Activated T-helper 17 cell treated with anti-CD3 and anti-CD28 coated beads, Interleukin-2, amount 50 U/mL, for 72 hours (primary cell): ENCODE data around the gene GHR. TPM values are rescaled to one million over a fixed set of nuclear protein-coding genes. Genes with fewer than 3 reads are reported as not detected.

Source experiments
- ATAC-seq: fragments of 150-1000 bp; cut with Tn5 transposase; replicated peaks from 2 replicates; pipeline ENCODE4 v1.10.0; 2021; ENCODE audit warnings: mild to moderate bottlenecking, moderate library complexity
- H3K27ac Mint-ChIP-seq: one replicate; pipeline ENCODE4 v1.8.0; 2022; ENCODE audit warnings: mixed read lengths
- H3K27me3 Mint-ChIP-seq: one replicate; pipeline ENCODE4 v1.8.0; 2022; ENCODE audit warnings: mixed read lengths
- H3K36me3 Mint-ChIP-seq: one replicate; pipeline ENCODE4 v1.8.0; 2022; ENCODE audit warnings: low read depth, mild to moderate bottlenecking, mixed read lengths
- H3K4me1 Mint-ChIP-seq: one replicate; pipeline ENCODE4 v1.8.0; 2022; ENCODE audit warnings: mixed read lengths
- H3K4me3 Mint-ChIP-seq: one replicate; pipeline ENCODE4 v1.8.0; 2022; ENCODE audit warnings: mild to moderate bottlenecking, mixed read lengths
- H3K9me3 Mint-ChIP-seq: one replicate; pipeline ENCODE4 v1.8.0; 2022; ENCODE audit warnings: mixed read lengths
- total RNA-seq, 2 donors: library from RNA; stranded (reverse); gene quantifications; one replicate each; pipeline ENCODE4 v1.2.3, GENCODE V29; 2022

The GHR gene
- total RNA-seq, 2 donors from 2014 or later = not detected

GRCh38 chr5:42516282-42517042 lies 93.2 kb downstream of the GHR start:
- ATAC-seq = no peak
- Mint-ChIP-seq H3K36me3 (no peaks in the 10 kb centered on the region), H3K27me3 (peaks cover 3% of the 10 kb centered on the region), H3K4me3 (no peak overlapping the region), H3K27ac (no peak overlapping the region), H3K4me1 (no peaks in the 10 kb centered on the region), H3K9me3 (no peaks in the 10 kb centered on the region)

- H3K4me1 Mint-ChIP-seq = no peaks in the 10 kb centered on the region
- H3K36me3 Mint-ChIP-seq = no peaks in the 10 kb centered on the region
Observed at GRCh38 chr5:42517164-42517563, 93.9 kb downstream of the GHR start.

GRCh38 chr5:42518595-42519221 lies 95.5 kb downstream of the GHR start:
- Mint-ChIP-seq H3K4me3 (no peak overlapping the region), H3K4me1 (no peaks in the 10 kb centered on the region), H3K27me3 (no peaks in the 10 kb centered on the region), H3K27ac (no peak overlapping the region), H3K36me3 (no peaks in the 10 kb centered on the region), H3K9me3 (no peaks in the 10 kb centered on the region)
- no peak for ATAC-seq

More at GRCh38 chr5:42517164-42517563, 93.9 kb downstream of the GHR start:
- Mint-ChIP-seq H3K27me3 (no peaks in the 10 kb centered on the region), H3K27ac (no peak overlapping the region), H3K9me3 (no peaks in the 10 kb centered on the region), H3K4me3 (no peak overlapping the region)
- no peak for ATAC-seq

GRCh38 chr5:42520203-42520602 lies 97.0 kb downstream of the GHR start:
- Mint-ChIP-seq H3K36me3 (no peaks in the 10 kb centered on the region), H3K4me1 (no peaks in the 10 kb centered on the region), H3K9me3 (no peaks in the 10 kb centered on the region), H3K27me3 (no peaks in the 10 kb centered on the region), H3K4me3 (no peak overlapping the region), H3K27ac (no peak overlapping the region)
- ATAC-seq = no peak

GRCh38 chr5:42520957-42521356 lies 97.7 kb downstream of the GHR start:
- no peaks in the 10 kb centered on the region for H3K27me3 Mint-ChIP-seq
- no peaks in the 10 kb centered on the region for H3K36me3 Mint-ChIP-seq
- no peaks in the 10 kb centered on the region for H3K4me1 Mint-ChIP-seq
- no peak overlapping the region for H3K4me3 Mint-ChIP-seq
- no peak overlapping the region for H3K27ac Mint-ChIP-seq
- H3K9me3 Mint-ChIP-seq = no peaks in the 10 kb centered on the region
- no peak for ATAC-seq

GRCh38 chr5:42521406-42521805 lies 98.2 kb downstream of the GHR start:
- H3K27me3 Mint-ChIP-seq = no peaks in the 10 kb centered on the region
- H3K36me3 Mint-ChIP-seq = no peaks in the 10 kb centered on the region
- H3K4me1 Mint-ChIP-seq = no peaks in the 10 kb centered on the region
- ATAC-seq = no peak
- H3K9me3 Mint-ChIP-seq = no peaks in the 10 kb centered on the region
- no peak overlapping the region for H3K27ac Mint-ChIP-seq
- no peak overlapping the region for H3K4me3 Mint-ChIP-seq

GRCh38 chr5:42522783-42523182 lies 99.5 kb downstream of the GHR start:
- no peak overlapping the region for H3K27ac Mint-ChIP-seq
- H3K36me3 Mint-ChIP-seq = no peaks in the 10 kb centered on the region
- ATAC-seq = no peak
- H3K4me3 Mint-ChIP-seq = no peak overlapping the region
- H3K9me3 Mint-ChIP-seq = no peaks in the 10 kb centered on the region
- H3K27me3 Mint-ChIP-seq = no peaks in the 10 kb centered on the region
- H3K4me1 Mint-ChIP-seq = no peaks in the 10 kb centered on the region

- ATAC-seq = no peak
- H3K4me3 Mint-ChIP-seq = no peak overlapping the region
- H3K27me3 Mint-ChIP-seq = no peaks in the 10 kb centered on the region
- H3K27ac Mint-ChIP-seq = no peak overlapping the region
- no peaks in the 10 kb centered on the region for H3K9me3 Mint-ChIP-seq
- no peaks in the 10 kb centered on the region for H3K36me3 Mint-ChIP-seq
- H3K4me1 Mint-ChIP-seq = no peaks in the 10 kb centered on the region
Observed at GRCh38 chr5:42526179-42526578, 102.9 kb downstream of the GHR start.

GRCh38 chr5:42531611-42532010 lies 108.4 kb downstream of the GHR start:
- Mint-ChIP-seq H3K4me1 (no peaks in the 10 kb centered on the region), H3K4me3 (no peak overlapping the region), H3K9me3 (no peaks in the 10 kb centered on the region), H3K27me3 (no peaks in the 10 kb centered on the region), H3K27ac (no peak overlapping the region), H3K36me3 (no peaks in the 10 kb centered on the region)
- ATAC-seq = no peak

GRCh38 chr5:42542106-42542505 lies 118.9 kb downstream of the GHR start:
- no peaks in the 10 kb centered on the region for H3K36me3 Mint-ChIP-seq
- ATAC-seq = no peak
- H3K9me3 Mint-ChIP-seq = peaks cover 10% of the 10 kb centered on the region
- no peak overlapping the region for H3K27ac Mint-ChIP-seq
- no peaks in the 10 kb centered on the region for H3K4me1 Mint-ChIP-seq
- H3K4me3 Mint-ChIP-seq = no peak overlapping the region
- H3K27me3 Mint-ChIP-seq = peaks cover 18% of the 10 kb centered on the region

GRCh38 chr5:42543774-42544173 lies 120.5 kb downstream of the GHR start:
- no peak overlapping the region for H3K4me3 Mint-ChIP-seq
- H3K27me3 Mint-ChIP-seq = peaks cover 17% of the 10 kb centered on the region
- no peaks in the 10 kb centered on the region for H3K36me3 Mint-ChIP-seq

GRCh38 chr5:42545038-42545437 lies 121.8 kb downstream of the GHR start:
- Mint-ChIP-seq H3K4me1 (no peaks in the 10 kb centered on the region), H3K36me3 (no peaks in the 10 kb centered on the region), H3K27ac (no peak overlapping the region), H3K27me3 (peaks cover 14% of the 10 kb centered on the region), H3K4me3 (no peak overlapping the region), H3K9me3 (peaks cover 10% of the 10 kb centered on the region)
- ATAC-seq = no peak

More at GRCh38 chr5:42543774-42544173, 120.5 kb downstream of the GHR start:
- Mint-ChIP-seq H3K4me1 (no peaks in the 10 kb centered on the region), H3K9me3 (peaks cover 10% of the 10 kb centered on the region), H3K27ac (no peak overlapping the region)
- no peak for ATAC-seq

- no peak overlapping the region for H3K4me3 Mint-ChIP-seq
- no peaks in the 10 kb centered on the region for H3K9me3 Mint-ChIP-seq
- no peak for ATAC-seq
- H3K27ac Mint-ChIP-seq = no peak overlapping the region
- H3K36me3 Mint-ChIP-seq = no peaks in the 10 kb centered on the region
- H3K4me1 Mint-ChIP-seq = no peaks in the 10 kb centered on the region
- peaks cover under 1% of the 10 kb centered on the region for H3K27me3 Mint-ChIP-seq
Observed at GRCh38 chr5:42547141-42547540, 123.9 kb downstream of the GHR start.

GRCh38 chr5:42547894-42548293 lies 124.7 kb downstream of the GHR start:
- no peaks in the 10 kb centered on the region for H3K4me1 Mint-ChIP-seq
- no peaks in the 10 kb centered on the region for H3K9me3 Mint-ChIP-seq
- no peak overlapping the region for H3K27ac Mint-ChIP-seq
- no peaks in the 10 kb centered on the region for H3K36me3 Mint-ChIP-seq
- no peak for ATAC-seq
- no peak overlapping the region for H3K4me3 Mint-ChIP-seq
- no peaks in the 10 kb centered on the region for H3K27me3 Mint-ChIP-seq

GRCh38 chr5:42552597-42552996 lies 129.4 kb downstream of the GHR start:
- H3K4me3 Mint-ChIP-seq = no peak overlapping the region
- no peak for ATAC-seq
- no peaks in the 10 kb centered on the region for H3K4me1 Mint-ChIP-seq

More at GRCh38 chr5:42552597-42552996, 129.4 kb downstream of the GHR start:
- no peaks in the 10 kb centered on the region for H3K36me3 Mint-ChIP-seq
- H3K27ac Mint-ChIP-seq = no peak overlapping the region
- H3K27me3 Mint-ChIP-seq = no peaks in the 10 kb centered on the region
- H3K9me3 Mint-ChIP-seq = no peaks in the 10 kb centered on the region
